Tibial nerve (tissue), 4 donors: ENCODE measurements around the gene LRRC31. TPM values are rescaled to one million over a fixed set of nuclear protein-coding genes. Genes with fewer than 3 reads are reported as not detected.

Experiments used
- DNase-seq, 2 donors: peaks; one replicate each; pipeline ENCODE4 v3.0.0-alpha.2; 2019; ENCODE audit warnings: low spot score in 2 of 2
- H3K27ac ChIP-seq, 4 donors: fragments of 200-600 bp; sonication (generic) in 3 of 4; one replicate each; pipeline ENCODE4 v1.5.1; 2017 to 2019; ENCODE audit warnings: mild to moderate bottlenecking in 1 of 4
- H3K27me3 ChIP-seq, 2 donors: fragments of 200-600 bp; sonication (generic) in 1 of 2; one replicate each; pipeline versions ENCODE4 v1.5.1 to v1.6.0; 2017 to 2019
- H3K36me3 ChIP-seq, 3 donors: fragments of 200-600 bp; sonication (generic); one replicate each; pipeline ENCODE4 v1.5.1; 2018 to 2019
- H3K4me1 ChIP-seq, 4 donors: fragments of 200-600 bp; sonication (generic) in 3 of 4; one replicate each; pipeline ENCODE4 v1.5.1; 2017 to 2019
- H3K4me3 ChIP-seq, 4 donors: fragments of 200-600 bp; sonication (generic) in 3 of 4; one replicate each; pipeline ENCODE4 v1.5.1; 2017 to 2019; ENCODE audit warnings: mild to moderate bottlenecking in 1 of 4, moderate library complexity in 1 of 4
- H3K9me3 ChIP-seq, 4 donors: fragments of 200-600 bp; sonication (generic) in 3 of 4; one replicate each; pipeline ENCODE4 v1.5.1; 2017 to 2019
- CTCF ChIP-seq, 5 experiments: fragments of 200-600 bp in 3 of 5; fragments of 450-650 bp in 2 of 5; sonication (generic) in 3 of 5; IDR thresholded peaks; one replicate each; pipeline ENCODE4 v1.5.1; 2016 to 2019; ENCODE audit warnings: antibody characterized with exemption in 5 of 5, mild to moderate bottlenecking in 3 of 5, moderate library complexity in 2 of 5
- EP300 ChIP-seq, 2 donors: sonication (generic); formaldehyde crosslinking; IDR thresholded peaks; one replicate each; pipeline ENCODE4 v1.6.1; 2017; ENCODE audit warnings: antibody characterized with exemption in 2 of 2, mild to moderate bottlenecking in 1 of 2
- POLR2A ChIP-seq, 2 donors: fragments of 450-650 bp; IDR thresholded peaks; one replicate each; pipeline ENCODE4 v1.6.1; 2017; ENCODE audit warnings: antibody characterized with exemption in 2 of 2, mild to moderate bottlenecking in 2 of 2, moderate library complexity in 2 of 2
- WGBS, 2 donors: methylation state at CpG; one replicate each; pipeline ENCODE4 v1.1.5; 2018; 5-methylcytosine and 5-hydroxymethylcytosine counted together
- total RNA-seq, 4 donors: library from RNA; depleted of rRNA; stranded (reverse); fragments of >200 nt; gene quantifications; one replicate each; pipeline ENCODE4 v1.1.0, GENCODE V29; 2016

LRRC31 gene
- total RNA-seq, 4 donors from 2014 or later, result not detected

DNA sequence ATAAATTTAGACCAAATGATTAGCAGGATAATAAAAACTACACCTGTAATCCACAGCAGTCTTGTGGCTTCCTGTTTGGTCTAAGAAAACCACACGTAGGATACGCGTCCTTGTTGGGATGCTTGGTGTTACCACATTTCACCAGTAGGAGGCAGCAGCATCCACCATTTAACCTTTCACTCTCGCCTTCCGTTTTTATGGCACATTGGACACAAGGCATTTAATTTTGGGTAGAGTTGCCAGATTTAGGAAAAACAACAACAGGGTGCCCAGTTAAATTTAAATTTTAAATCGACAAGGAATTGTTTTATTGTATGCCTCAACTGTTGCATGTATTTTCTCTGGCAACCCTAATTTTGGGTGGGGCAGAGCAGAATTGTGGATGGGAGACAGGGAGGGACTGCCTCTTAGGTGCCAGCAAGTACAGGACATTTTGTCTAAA lies 6.3 kb downstream of the LRRC31 start:
- no peak overlapping the region for H3K4me3 ChIP-seq
- H3K27ac ChIP-seq, result no peak overlapping the region
- H3K27me3 ChIP-seq, result no peaks in the 10 kb centered on the region
- peak; percentile 38 to 78 for DNase-seq
- peaks cover 0 to 4% (median 1%) of the 10 kb centered on the region in 4 donors for H3K4me1 ChIP-seq
- H3K36me3 ChIP-seq, result no peaks in the 10 kb centered on the region
- 2 to 5% methylated on average over 6 of the region's 6 CpGs for WGBS, 2 donors
- H3K9me3 ChIP-seq, result no peaks in the 10 kb centered on the region
- peak; percentile 65 to 81 (median 75) for TF ChIP-seq CTCF (IDR thresholded peaks at IDR 0.05)
- no peak for TF ChIP-seq POLR2A (IDR thresholded peaks at IDR 0.05)

DNA sequence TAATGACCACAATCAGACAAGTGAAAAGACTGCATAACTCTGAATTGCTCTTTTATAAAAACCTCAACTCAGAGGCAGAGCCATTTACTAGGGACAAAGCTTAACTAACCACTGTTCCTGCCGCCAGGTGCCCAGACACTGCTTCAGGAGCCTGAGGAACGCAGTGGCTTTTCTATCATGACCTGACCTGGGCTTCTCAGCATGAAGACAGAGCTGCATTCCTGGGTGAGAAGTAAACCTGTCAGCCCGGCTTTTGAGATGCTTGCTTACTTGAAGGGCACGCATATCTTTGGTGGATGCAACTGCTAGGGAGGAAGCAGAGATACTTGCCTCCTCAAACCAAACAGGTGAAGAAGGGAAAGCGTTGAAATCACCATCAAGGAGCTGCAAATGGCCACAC lies 7.9 kb downstream of the LRRC31 start:
- H3K27me3 ChIP-seq, result no peaks in the 10 kb centered on the region
- no peaks in the 10 kb centered on the region for H3K9me3 ChIP-seq
- H3K36me3 ChIP-seq, result no peaks in the 10 kb centered on the region
- H3K27ac ChIP-seq, result no peak overlapping the region
- no peak for DNase-seq
- peaks cover 0 to 4% (median 1%) of the 10 kb centered on the region in 4 donors for H3K4me1 ChIP-seq
- WGBS, 2 donors, result 63 to 65% methylated on average over 5 of the region's 5 CpGs
- no peak overlapping the region for H3K4me3 ChIP-seq
- TF ChIP-seq POLR2A (IDR thresholded peaks at IDR 0.05), result no peak
- no peak for TF ChIP-seq CTCF (IDR thresholded peaks at IDR 0.05)
- no peak for TF ChIP-seq EP300 (IDR thresholded peaks at IDR 0.05)

- DNase-seq, result no peak
- no peaks in the 10 kb centered on the region for H3K9me3 ChIP-seq
- H3K4me3 ChIP-seq, result no peak overlapping the region
Observed at GRCh38 chr3:169857811-169858210, 11.9 kb downstream of the LRRC31 start.

DNA sequence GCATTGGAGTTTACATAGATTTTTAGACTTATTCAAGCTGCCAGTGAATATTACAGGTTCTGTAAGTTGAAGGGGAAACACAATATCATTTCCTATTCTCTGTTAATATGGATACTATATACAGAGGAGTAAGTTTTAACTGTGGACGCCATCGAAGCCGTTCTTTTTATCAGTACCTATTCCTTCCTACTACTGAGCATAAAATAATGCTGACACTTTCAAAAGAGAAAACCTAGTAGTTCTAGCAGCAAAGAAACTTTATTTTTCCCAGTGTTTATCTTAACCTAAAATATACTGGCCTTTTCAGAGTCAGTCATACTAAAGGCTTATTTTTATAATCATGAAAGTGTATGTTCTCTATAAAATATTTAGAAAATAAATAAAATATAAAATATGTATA lies 14.2 kb downstream of the LRRC31 start:
- TF ChIP-seq CTCF (IDR thresholded peaks at IDR 0.05) (no peak), POLR2A (IDR thresholded peaks at IDR 0.05) (no peak), EP300 (IDR thresholded peaks at IDR 0.05) (no peak)
- H3K27me3 ChIP-seq, result no peaks in the 10 kb centered on the region
- no peak overlapping the region for H3K27ac ChIP-seq
- no peaks in the 10 kb centered on the region for H3K36me3 ChIP-seq
- H3K9me3 ChIP-seq, result no peaks in the 10 kb centered on the region
- no peak overlapping the region for H3K4me3 ChIP-seq
- WGBS, 2 donors, result 92 to 94% methylated on average over 3 of the region's 3 CpGs
- no peaks in the 10 kb centered on the region for H3K4me1 ChIP-seq
- no peak for DNase-seq

More at GRCh38 chr3:169857811-169858210, 11.9 kb downstream of the LRRC31 start:
- Histone ChIP-seq H3K27me3 (no peaks in the 10 kb centered on the region), H3K4me1 (no peaks in the 10 kb centered on the region), H3K27ac (no peak overlapping the region), H3K36me3 (no peaks in the 10 kb centered on the region)
- 80 to 82% methylated on average over 2 of the region's 2 CpGs for WGBS, 2 donors
- TF ChIP-seq POLR2A (IDR thresholded peaks at IDR 0.05), result no peak
- no peak for TF ChIP-seq CTCF (IDR thresholded peaks at IDR 0.05)
- TF ChIP-seq EP300 (IDR thresholded peaks at IDR 0.05), result no peak

DNA sequence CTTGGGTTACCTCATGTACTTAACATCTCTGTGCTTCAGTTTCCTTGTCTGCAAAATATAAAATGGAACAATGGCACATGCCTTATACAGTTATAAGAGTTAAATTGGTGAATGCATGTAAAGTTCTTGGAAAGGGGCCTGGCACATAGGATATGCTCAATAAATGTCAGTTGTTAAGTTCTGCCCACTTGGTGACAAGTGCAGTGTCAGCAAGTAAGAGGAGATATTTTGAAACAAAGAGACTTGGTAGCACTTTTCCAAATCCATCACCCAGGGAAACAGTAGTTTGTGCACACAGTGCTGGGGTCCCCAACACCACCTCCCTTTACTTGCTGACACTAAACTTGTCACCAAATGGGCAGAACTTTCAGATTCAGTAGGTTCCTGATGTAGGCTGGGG lies 19.1 kb downstream of the LRRC31 start:
- TF ChIP-seq CTCF (IDR thresholded peaks at IDR 0.05) (no peak), POLR2A (IDR thresholded peaks at IDR 0.05) (no peak), EP300 (IDR thresholded peaks at IDR 0.05) (no peak)
- Histone ChIP-seq H3K4me3 (no peak overlapping the region), H3K27ac (no peak overlapping the region), H3K36me3 (no peaks in the 10 kb centered on the region), H3K27me3 (no peaks in the 10 kb centered on the region), H3K4me1 (no peaks in the 10 kb centered on the region), H3K9me3 (no peaks in the 10 kb centered on the region)
- no peak for DNase-seq
